Inflammatory macrophage treated with lipopolysaccharide for 4 hours (primary cell): ENCODE results near the gene RHBDL1.

Experiments used
- DNase-seq: peaks from one replicate; pipeline ENCODE4 v3.0.0-alpha.2; 2020

RHBDL1 gene

GRCh38 chr16:676565-676902 lies 1.1 kb downstream of the RHBDL1 start:
- DNase-seq = no peak

GRCh38 chr16:676913-677312 lies 1.4 kb downstream of the RHBDL1 start:
- no peak for DNase-seq

GRCh38 chr16:677316-678190 lies 2.1 kb downstream of the RHBDL1 start:
- DNase-seq = no peak

GRCh38 chr16:678209-678857 lies 2.9 kb downstream of the RHBDL1 start:
- DNase-seq = no peak

- DNase-seq = peak; percentile 55
Observed at GRCh38 chr16:678858-679813, 3.7 kb downstream of the RHBDL1 start.

GRCh38 chr16:679814-680624 lies 4.5 kb downstream of the RHBDL1 start, which contains the start of gene STUB1:
Gene STUB1, plus strand, starts transcription at chr16:680410. Its CDS starts 116 bp downstream, at chr16:680526.
- peak; percentile 89 for DNase-seq

- DNase-seq = no peak
Observed at GRCh38 chr16:680625-680945, 5.1 kb downstream of the RHBDL1 start.

GRCh38 chr16:680967-681745 lies 5.7 kb downstream of the RHBDL1 start:
- DNase-seq = peak; percentile 50

- no peak for DNase-seq
Observed at GRCh38 chr16:681746-682427, 6.4 kb downstream of the RHBDL1 start.

- DNase-seq = no peak
Observed at GRCh38 chr16:682493-683395, 7.3 kb downstream of the RHBDL1 start.

GRCh38 chr16:683396-684070 lies 8.1 kb downstream of the RHBDL1 start:
- DNase-seq = no peak

- peak; percentile 96 for DNase-seq
Observed at GRCh38 chr16:684071-684794, 8.8 kb downstream of the RHBDL1 start, which contains the start of gene JMJD8. Gene JMJD8, minus strand, starts transcription at chr16:684334. Its CDS starts 15 bp downstream, at chr16:684319.

GRCh38 chr16:684961-685696 lies 9.7 kb downstream of the RHBDL1 start:
- DNase-seq = no peak

- peak; percentile 42 for DNase-seq
Observed at GRCh38 chr16:685967-686366, 10.5 kb downstream of the RHBDL1 start.

GRCh38 chr16:686459-687260 lies 11.2 kb downstream of the RHBDL1 start:
- DNase-seq = no peak

- DNase-seq = no peak
Observed at GRCh38 chr16:687499-687898, 12.0 kb downstream of the RHBDL1 start.
